Measurements from ENCODE around the gene SLC44A3.

DNA sequence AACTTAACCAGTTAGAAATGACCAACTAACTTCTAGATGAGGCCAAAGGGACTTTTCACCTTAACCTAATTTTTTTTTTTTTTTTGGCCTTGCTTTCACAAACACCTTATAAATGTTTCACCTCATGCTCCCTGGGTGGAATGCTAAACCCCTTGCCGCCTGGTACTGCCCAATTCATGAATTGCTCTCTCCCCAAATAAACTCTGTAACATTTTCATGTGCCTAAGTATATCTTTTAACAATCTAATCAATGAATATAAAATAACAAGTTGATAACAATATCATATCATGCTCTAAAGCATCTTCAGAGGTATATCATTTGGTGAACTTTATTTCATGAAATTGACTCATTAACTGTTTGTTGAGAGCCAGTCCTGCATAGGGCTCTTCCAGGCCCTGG, 117.7 kb downstream of the SLC44A3 start:
- TF ChIP-seq, protein P1, sequence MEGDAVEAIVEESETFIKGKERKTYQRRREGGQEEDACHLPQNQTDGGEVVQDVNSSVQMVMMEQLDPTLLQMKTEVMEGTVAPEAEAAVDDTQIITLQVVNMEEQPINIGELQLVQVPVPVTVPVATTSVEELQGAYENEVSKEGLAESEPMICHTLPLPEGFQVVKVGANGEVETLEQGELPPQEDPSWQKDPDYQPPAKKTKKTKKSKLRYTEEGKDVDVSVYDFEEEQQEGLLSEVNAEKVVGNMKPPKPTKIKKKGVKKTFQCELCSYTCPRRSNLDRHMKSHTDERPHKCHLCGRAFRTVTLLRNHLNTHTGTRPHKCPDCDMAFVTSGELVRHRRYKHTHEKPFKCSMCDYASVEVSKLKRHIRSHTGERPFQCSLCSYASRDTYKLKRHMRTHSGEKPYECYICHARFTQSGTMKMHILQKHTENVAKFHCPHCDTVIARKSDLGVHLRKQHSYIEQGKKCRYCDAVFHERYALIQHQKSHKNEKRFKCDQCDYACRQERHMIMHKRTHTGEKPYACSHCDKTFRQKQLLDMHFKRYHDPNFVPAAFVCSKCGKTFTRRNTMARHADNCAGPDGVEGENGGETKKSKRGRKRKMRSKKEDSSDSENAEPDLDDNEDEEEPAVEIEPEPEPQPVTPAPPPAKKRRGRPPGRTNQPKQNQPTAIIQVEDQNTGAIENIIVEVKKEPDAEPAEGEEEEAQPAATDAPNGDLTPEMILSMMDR (conservative IDR thresholded peaks at IDR 0.05; ENCODE audit: low read length): no peak
- TF ChIP-seq EZH2phosphoT487 (IDR thresholded peaks at IDR 0.05; ENCODE audit: borderline replicate concordance): no peak

Measured in Loucy (cell line).